ENCODE results near the gene SPTAN1.

DNA sequence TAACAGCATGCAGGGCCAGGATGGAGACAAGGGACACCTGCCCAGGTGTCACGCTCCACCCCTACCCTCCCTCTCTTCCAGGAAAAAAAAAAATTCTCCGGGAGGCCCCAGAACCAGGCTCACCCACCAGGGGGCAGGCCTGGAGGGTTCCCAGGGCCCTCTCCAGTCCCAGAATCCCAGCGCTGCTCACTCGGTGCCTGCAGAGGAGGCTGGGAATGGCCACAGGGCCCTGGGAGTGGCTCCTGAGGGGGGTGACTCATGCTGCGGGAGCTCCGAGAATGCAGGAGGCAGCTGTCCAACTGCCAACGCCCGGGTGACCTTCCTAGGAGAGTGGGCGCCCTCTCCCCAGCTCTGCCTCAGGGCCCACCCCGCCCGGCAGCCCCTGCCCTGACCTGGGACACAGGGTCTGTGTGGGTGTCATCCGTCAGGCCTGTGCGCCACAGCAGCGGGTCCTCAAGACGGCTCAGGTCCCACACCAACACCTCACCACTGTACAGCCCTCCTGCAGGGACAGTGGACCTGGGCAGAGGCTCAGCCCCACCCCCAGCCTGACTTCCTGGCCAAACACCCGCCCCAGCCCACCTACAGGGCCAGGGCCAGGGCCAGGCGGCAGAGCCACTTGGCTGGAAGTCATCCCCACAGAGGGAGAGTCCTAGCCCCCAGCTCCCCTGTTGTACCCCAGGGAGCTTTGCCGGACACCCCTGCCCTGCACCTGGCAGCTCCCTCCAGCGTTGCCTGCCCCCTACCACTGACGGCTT, 83.1 kb downstream of the SPTAN1 start:
- TF ChIP-seq HOXB5 (CRISPR knock-in tag; IDR thresholded peaks at IDR 0.05) (no peak), NR3C1 (IDR thresholded peaks at IDR 0.05) (no peak), CHD2 (IDR thresholded peaks at IDR 0.05; ENCODE audit: low read length, partially characterized antibody) (no peak), CEBPB (IDR thresholded peaks at IDR 0.05) (no peak), SREBF2 (IDR thresholded peaks at IDR 0.05) (no peak), HOXA7 (CRISPR knock-in tag; IDR thresholded peaks at IDR 0.05) (no peak), POLR2A (IDR thresholded peaks at IDR 0.05; ENCODE audit: low read length) (peak; percentile 10; the same call in 1 of the 2 replicates), RAD21 (conservative IDR thresholded peaks at IDR 0.05 in 1 of 2, IDR thresholded peaks at IDR 0.05 in 1 of 2) (peak; percentile 59 to 69), MAZ (IDR thresholded peaks at IDR 0.05; ENCODE audit: borderline replicate concordance, low read depth, low read length) (0 out of 2 replicates have a peak, but pooled peaks have one; percentile 21), CHD4 (IDR thresholded peaks at IDR 0.05; ENCODE audit: borderline replicate concordance) (no peak)
- TF ChIP-seq, protein P1, sequence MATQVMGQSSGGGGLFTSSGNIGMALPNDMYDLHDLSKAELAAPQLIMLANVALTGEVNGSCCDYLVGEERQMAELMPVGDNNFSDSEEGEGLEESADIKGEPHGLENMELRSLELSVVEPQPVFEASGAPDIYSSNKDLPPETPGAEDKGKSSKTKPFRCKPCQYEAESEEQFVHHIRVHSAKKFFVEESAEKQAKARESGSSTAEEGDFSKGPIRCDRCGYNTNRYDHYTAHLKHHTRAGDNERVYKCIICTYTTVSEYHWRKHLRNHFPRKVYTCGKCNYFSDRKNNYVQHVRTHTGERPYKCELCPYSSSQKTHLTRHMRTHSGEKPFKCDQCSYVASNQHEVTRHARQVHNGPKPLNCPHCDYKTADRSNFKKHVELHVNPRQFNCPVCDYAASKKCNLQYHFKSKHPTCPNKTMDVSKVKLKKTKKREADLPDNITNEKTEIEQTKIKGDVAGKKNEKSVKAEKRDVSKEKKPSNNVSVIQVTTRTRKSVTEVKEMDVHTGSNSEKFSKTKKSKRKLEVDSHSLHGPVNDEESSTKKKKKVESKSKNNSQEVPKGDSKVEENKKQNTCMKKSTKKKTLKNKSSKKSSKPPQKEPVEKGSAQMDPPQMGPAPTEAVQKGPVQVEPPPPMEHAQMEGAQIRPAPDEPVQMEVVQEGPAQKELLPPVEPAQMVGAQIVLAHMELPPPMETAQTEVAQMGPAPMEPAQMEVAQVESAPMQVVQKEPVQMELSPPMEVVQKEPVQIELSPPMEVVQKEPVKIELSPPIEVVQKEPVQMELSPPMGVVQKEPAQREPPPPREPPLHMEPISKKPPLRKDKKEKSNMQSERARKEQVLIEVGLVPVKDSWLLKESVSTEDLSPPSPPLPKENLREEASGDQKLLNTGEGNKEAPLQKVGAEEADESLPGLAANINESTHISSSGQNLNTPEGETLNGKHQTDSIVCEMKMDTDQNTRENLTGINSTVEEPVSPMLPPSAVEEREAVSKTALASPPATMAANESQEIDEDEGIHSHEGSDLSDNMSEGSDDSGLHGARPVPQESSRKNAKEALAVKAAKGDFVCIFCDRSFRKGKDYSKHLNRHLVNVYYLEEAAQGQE (IDR thresholded peaks at IDR 0.05) = no peak
- TF ChIP-seq, protein P2, sequence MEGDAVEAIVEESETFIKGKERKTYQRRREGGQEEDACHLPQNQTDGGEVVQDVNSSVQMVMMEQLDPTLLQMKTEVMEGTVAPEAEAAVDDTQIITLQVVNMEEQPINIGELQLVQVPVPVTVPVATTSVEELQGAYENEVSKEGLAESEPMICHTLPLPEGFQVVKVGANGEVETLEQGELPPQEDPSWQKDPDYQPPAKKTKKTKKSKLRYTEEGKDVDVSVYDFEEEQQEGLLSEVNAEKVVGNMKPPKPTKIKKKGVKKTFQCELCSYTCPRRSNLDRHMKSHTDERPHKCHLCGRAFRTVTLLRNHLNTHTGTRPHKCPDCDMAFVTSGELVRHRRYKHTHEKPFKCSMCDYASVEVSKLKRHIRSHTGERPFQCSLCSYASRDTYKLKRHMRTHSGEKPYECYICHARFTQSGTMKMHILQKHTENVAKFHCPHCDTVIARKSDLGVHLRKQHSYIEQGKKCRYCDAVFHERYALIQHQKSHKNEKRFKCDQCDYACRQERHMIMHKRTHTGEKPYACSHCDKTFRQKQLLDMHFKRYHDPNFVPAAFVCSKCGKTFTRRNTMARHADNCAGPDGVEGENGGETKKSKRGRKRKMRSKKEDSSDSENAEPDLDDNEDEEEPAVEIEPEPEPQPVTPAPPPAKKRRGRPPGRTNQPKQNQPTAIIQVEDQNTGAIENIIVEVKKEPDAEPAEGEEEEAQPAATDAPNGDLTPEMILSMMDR (IDR thresholded peaks at IDR 0.05) = peak; percentile 74
- TF ChIP-seq, protein P3, sequence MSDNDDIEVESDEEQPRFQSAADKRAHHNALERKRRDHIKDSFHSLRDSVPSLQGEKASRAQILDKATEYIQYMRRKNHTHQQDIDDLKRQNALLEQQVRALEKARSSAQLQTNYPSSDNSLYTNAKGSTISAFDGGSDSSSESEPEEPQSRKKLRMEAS (IDR thresholded peaks at IDR 0.05) = peak; percentile 55
- TF ChIP-seq, protein P4, sequence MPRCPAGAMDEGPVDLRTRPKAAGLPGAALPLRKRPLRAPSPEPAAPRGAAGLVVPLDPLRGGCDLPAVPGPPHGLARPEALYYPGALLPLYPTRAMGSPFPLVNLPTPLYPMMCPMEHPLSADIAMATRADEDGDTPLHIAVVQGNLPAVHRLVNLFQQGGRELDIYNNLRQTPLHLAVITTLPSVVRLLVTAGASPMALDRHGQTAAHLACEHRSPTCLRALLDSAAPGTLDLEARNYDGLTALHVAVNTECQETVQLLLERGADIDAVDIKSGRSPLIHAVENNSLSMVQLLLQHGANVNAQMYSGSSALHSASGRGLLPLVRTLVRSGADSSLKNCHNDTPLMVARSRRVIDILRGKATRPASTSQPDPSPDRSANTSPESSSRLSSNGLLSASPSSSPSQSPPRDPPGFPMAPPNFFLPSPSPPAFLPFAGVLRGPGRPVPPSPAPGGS (IDR thresholded peaks at IDR 0.05) = peak; percentile 68; the same call in 1 of the 3 replicates

Measured in A549 (cell line).